IMR-90 (cell line): Measurements from ENCODE around the gene PDS5A.

Source experiments
- CHD1 ChIP-seq: IDR thresholded peaks from 2 replicates; pipeline ENCODE4 v1.6.1; 2012; ENCODE audit warnings: low read depth, low read length, improper control_type of control experiment
- MXI1 ChIP-seq: IDR thresholded peaks from 2 replicates; pipeline ENCODE4 v1.6.1; 2012; ENCODE audit warnings: low read depth, mild to moderate bottlenecking, low read length, moderate library complexity, borderline replicate concordance
- POLR2A ChIP-seq: IDR thresholded peaks from 2 replicates; pipeline ENCODE4 v1.6.1; 2012; ENCODE audit warnings: mild to moderate bottlenecking, low read depth, low read length
- RAD21 ChIP-seq: IDR thresholded peaks from 2 replicates; pipeline ENCODE4 v1.6.1; 2012; ENCODE audit warnings: low read length, improper control_type of control experiment
- RFX5 ChIP-seq: IDR thresholded peaks from 2 replicates; pipeline ENCODE4 v1.8.0; 2012; ENCODE audit warnings: low read depth, mild to moderate bottlenecking, low read length, moderate library complexity
- TF ChIP-seq, protein P1 (sequence below): conservative IDR thresholded peaks from 2 replicates; pipeline ENCODE4 v1.5.1; 2012; ENCODE audit warnings: mild to moderate bottlenecking, low read depth, low read length, improper control_type of control experiment

DNA sequence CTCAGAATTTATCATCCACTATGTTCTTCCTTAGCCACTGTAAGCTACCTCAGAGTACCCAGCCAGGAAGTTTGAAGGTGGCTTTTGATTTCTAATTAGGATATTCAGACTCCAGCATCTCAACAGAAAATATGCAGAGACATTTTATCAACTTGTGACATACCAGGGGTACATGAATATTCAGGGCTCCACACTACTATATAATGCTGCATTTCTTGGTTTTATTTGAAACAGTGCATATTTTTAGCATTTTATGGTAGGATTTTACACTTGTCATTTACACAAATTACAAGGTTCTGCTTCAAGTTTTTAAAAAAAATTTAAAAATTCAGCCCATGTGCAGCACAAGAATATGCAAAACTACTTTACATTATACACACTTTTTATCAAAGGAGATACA lies 155.0 kb downstream of the PDS5A start:
- TF ChIP-seq MXI1 (no peak), RFX5 (no peak), POLR2A (no peak), CHD1 (no peak), RAD21 (no peak)
- TF ChIP-seq, protein P1, sequence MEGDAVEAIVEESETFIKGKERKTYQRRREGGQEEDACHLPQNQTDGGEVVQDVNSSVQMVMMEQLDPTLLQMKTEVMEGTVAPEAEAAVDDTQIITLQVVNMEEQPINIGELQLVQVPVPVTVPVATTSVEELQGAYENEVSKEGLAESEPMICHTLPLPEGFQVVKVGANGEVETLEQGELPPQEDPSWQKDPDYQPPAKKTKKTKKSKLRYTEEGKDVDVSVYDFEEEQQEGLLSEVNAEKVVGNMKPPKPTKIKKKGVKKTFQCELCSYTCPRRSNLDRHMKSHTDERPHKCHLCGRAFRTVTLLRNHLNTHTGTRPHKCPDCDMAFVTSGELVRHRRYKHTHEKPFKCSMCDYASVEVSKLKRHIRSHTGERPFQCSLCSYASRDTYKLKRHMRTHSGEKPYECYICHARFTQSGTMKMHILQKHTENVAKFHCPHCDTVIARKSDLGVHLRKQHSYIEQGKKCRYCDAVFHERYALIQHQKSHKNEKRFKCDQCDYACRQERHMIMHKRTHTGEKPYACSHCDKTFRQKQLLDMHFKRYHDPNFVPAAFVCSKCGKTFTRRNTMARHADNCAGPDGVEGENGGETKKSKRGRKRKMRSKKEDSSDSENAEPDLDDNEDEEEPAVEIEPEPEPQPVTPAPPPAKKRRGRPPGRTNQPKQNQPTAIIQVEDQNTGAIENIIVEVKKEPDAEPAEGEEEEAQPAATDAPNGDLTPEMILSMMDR, result no peak
